ENCODE measurements around the gene SEMA3D.

The SEMA3D gene

GRCh38 chr7:85176197-85176596 is 10.7 kb downstream of the SEMA3D start:
- no peak overlapping the region for H3K4me3 ChIP-seq (ENCODE audit: low read depth, low read length)
- no peak for DNase-seq (ENCODE audit: low read depth)
- TF ChIP-seq, protein P1, sequence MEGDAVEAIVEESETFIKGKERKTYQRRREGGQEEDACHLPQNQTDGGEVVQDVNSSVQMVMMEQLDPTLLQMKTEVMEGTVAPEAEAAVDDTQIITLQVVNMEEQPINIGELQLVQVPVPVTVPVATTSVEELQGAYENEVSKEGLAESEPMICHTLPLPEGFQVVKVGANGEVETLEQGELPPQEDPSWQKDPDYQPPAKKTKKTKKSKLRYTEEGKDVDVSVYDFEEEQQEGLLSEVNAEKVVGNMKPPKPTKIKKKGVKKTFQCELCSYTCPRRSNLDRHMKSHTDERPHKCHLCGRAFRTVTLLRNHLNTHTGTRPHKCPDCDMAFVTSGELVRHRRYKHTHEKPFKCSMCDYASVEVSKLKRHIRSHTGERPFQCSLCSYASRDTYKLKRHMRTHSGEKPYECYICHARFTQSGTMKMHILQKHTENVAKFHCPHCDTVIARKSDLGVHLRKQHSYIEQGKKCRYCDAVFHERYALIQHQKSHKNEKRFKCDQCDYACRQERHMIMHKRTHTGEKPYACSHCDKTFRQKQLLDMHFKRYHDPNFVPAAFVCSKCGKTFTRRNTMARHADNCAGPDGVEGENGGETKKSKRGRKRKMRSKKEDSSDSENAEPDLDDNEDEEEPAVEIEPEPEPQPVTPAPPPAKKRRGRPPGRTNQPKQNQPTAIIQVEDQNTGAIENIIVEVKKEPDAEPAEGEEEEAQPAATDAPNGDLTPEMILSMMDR (IDR thresholded peaks at IDR 0.05; ENCODE audit: insufficient read depth, low read depth, low read length, missing control alignments), result no peak

- TF ChIP-seq, protein P1 (IDR thresholded peaks at IDR 0.05; ENCODE audit: insufficient read depth, low read depth, low read length, missing control alignments), result no peak
- no peak for DNase-seq (ENCODE audit: low read depth)
- H3K4me3 ChIP-seq (ENCODE audit: low read depth, low read length), result no peak overlapping the region
Observed at GRCh38 chr7:85175217-85175616, 11.6 kb downstream of the SEMA3D start.

- no peak for DNase-seq (ENCODE audit: low read depth)
- H3K4me3 ChIP-seq (ENCODE audit: low read depth, low read length), result no peak overlapping the region
- TF ChIP-seq, protein P1 (IDR thresholded peaks at IDR 0.05; ENCODE audit: insufficient read depth, low read depth, low read length, missing control alignments), result no peak
Observed at GRCh38 chr7:85172530-85172941, 14.3 kb downstream of the SEMA3D start.

GRCh38 chr7:85167636-85168035 is 19.2 kb downstream of the SEMA3D start:
- H3K4me3 ChIP-seq (ENCODE audit: low read depth, low read length), result no peak overlapping the region
- TF ChIP-seq, protein P1 (IDR thresholded peaks at IDR 0.05; ENCODE audit: insufficient read depth, low read depth, low read length, missing control alignments), result no peak
- DNase-seq (ENCODE audit: low read depth), result no peak

DNA sequence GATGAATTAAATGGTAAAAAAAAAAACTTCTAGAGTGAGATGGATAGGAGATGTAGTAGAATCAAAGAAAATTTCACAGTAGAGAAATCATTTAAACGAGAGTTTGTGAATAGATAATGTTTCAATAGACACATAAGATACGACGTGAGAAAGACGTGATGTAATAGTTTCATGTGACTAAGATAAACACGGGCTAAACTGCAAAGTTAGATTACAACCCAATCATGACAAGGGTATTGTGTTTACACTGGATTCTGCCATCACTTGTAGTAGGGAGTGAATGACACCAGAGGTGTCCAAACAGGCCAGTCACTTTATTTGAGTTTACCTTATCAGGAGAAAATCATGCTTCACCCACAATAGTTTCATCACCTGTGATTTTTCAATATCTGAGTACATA is 21.6 kb downstream of the SEMA3D start:
- H3K4me3 ChIP-seq (ENCODE audit: low read depth, low read length), result no peak overlapping the region
- TF ChIP-seq, protein P1 (IDR thresholded peaks at IDR 0.05; ENCODE audit: insufficient read depth, low read depth, low read length, missing control alignments), result no peak
- DNase-seq (ENCODE audit: low read depth), result no peak

DNA sequence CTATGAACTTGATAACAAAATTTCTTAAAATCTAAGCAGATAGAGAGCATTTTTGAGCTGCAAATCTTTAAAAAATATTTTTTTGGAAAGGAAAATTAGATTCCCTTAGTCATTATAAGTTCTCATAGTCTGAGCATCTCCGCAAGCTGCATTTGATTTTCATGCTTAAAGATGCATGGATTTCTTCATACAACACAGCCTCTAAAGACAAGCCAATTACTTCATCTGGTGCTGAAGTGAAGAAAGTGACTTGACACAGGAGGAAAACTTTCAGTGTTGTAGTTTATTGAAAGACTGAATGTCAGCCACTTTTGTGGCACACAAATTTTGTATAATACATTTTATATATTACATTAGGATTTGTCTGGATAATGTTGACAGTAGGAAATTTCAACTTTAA is 22.5 kb downstream of the SEMA3D start:
- no peak overlapping the region for H3K4me3 ChIP-seq (ENCODE audit: low read depth, low read length)
- TF ChIP-seq, protein P1 (IDR thresholded peaks at IDR 0.05; ENCODE audit: insufficient read depth, low read depth, low read length, missing control alignments), result no peak
- no peak for DNase-seq (ENCODE audit: low read depth)

- TF ChIP-seq, protein P1 (IDR thresholded peaks at IDR 0.05; ENCODE audit: insufficient read depth, low read depth, low read length, missing control alignments), result no peak
- DNase-seq (ENCODE audit: low read depth), result no peak
- no peak overlapping the region for H3K4me3 ChIP-seq (ENCODE audit: low read depth, low read length)
Observed at GRCh38 chr7:85162721-85163120, 24.1 kb downstream of the SEMA3D start.

Data from GM12865 (cell line).